OCI-LY3 (cell line): Measurements from ENCODE around the gene ZXDC.

Experiments used
- H2AFZ ChIP-seq: fragments of 200-600, 300-600 bp; shearing (Covaris generic); 2 replicates; pipeline ENCODE4 v1.6.0; 2014; ENCODE audit warnings: antibody characterized with exemption, low read depth, low read length
- H3K27ac ChIP-seq: fragments of 200-600, 300-600 bp; sonication (generic); 2 replicates; pipeline ENCODE4 v1.5.1; 2014; ENCODE audit warnings: mild to moderate bottlenecking, low read length, moderate library complexity, mixed read lengths
- H3K27me3 ChIP-seq: fragments of 200-600, 300-600 bp; sonication (generic); 2 replicates; pipeline ENCODE4 v1.6.1; 2014; ENCODE audit warnings: low read depth, low read length, mixed read lengths
- H3K36me3 ChIP-seq: fragments of 200-600, 300-600 bp; sonication (generic); replicated peaks from 2 replicates; pipeline ENCODE3; 2014; ENCODE audit warnings: low read depth, low read length, mixed read lengths
- H3K4me1 ChIP-seq: fragments of 300-600, 200-600 bp; sonication (generic); 2 replicates; pipeline ENCODE4 v1.6.1; 2014; ENCODE audit warnings: low read length, mixed read lengths
- H3K4me2 ChIP-seq: fragments of 200-600, 300-600 bp; sonication (generic); 2 replicates; pipeline ENCODE4 v1.6.1; 2014; ENCODE audit warnings: low read length, mixed read lengths
- H3K4me3 ChIP-seq: fragments of 300-600, 200-600 bp; sonication (generic); 2 replicates; pipeline ENCODE4 v1.5.1; 2014; ENCODE audit warnings: antibody characterized with exemption, mild to moderate bottlenecking, low read length, moderate library complexity
- H3K79me2 ChIP-seq: fragments of 300-600, 200-600 bp; shearing (Covaris generic); 2 replicates; pipeline ENCODE4 v1.6.1; 2014; ENCODE audit warnings: mild to moderate bottlenecking, low read length, mixed read lengths
- H3K9ac ChIP-seq: fragments of 300-600, 200-600 bp; shearing (Covaris generic); 2 replicates; pipeline ENCODE4 v1.6.0; 2014; ENCODE audit warnings: mild to moderate bottlenecking, low read length, moderate library complexity
- H3K9me3 ChIP-seq: fragments of 200-600, 300-600 bp; shearing (Covaris generic); 2 replicates; pipeline ENCODE4 v1.6.1; 2014; ENCODE audit warnings: low read length, mixed read lengths; ENCODE audit not compliant: insufficient read depth
- H4K20me1 ChIP-seq: fragments of 200-600, 300-600 bp; sonication (generic); 2 replicates; pipeline ENCODE4 v1.6.1; 2016; ENCODE audit warnings: low read length, mixed read lengths; ENCODE audit not compliant: insufficient read depth
- CTCF ChIP-seq: fragments of 200-600, 300-600 bp; sonication (generic); IDR thresholded peaks from 2 replicates; pipeline ENCODE4 v1.5.1; 2014; ENCODE audit warnings: antibody characterized with exemption, low read length, low read depth
- EZH2phosphoT487 ChIP-seq: fragments of 200-600 bp; shearing (Covaris generic); IDR thresholded peaks from 2 replicates; pipeline ENCODE4 v1.6.1; 2018; ENCODE audit warnings: antibody characterized with exemption, mixed run types, low read depth

Gene ZXDC

GRCh38 chr3:126434264-126434590 lies 41.5 kb downstream of the ZXDC start:
- Histone ChIP-seq H3K27ac (no peak overlapping the region), H3K4me1 (peaks cover 21% of the 10 kb centered on the region), H3K36me3 (peaks cover 9% of the 10 kb centered on the region), H3K4me3 (no peak overlapping the region), H2AFZ (no peak overlapping the region), H3K4me2 (no peak overlapping the region), H3K9me3 (no peaks in the 10 kb centered on the region), H4K20me1 (no peaks in the 10 kb centered on the region), H3K79me2 (no peaks in the 10 kb centered on the region), H3K9ac (no peak overlapping the region), H3K27me3 (no peaks in the 10 kb centered on the region)
- TF ChIP-seq EZH2phosphoT487, result no peak
- TF ChIP-seq CTCF, result no peak

- H3K9me3 ChIP-seq, result no peaks in the 10 kb centered on the region
- H3K9ac ChIP-seq, result no peak overlapping the region
- H3K27ac ChIP-seq, result no peak overlapping the region
- no peak overlapping the region for H3K4me3 ChIP-seq
- H3K4me1 ChIP-seq, result peaks cover 21% of the 10 kb centered on the region
- no peaks in the 10 kb centered on the region for H3K79me2 ChIP-seq
- no peak overlapping the region for H3K4me2 ChIP-seq
- peaks cover 9% of the 10 kb centered on the region for H3K36me3 ChIP-seq
- no peak overlapping the region for H2AFZ ChIP-seq
- H4K20me1 ChIP-seq, result no peaks in the 10 kb centered on the region
- TF ChIP-seq EZH2phosphoT487 (no peak), CTCF (no peak)
- no peaks in the 10 kb centered on the region for H3K27me3 ChIP-seq
Observed at GRCh38 chr3:126433496-126434263, 42.0 kb downstream of the ZXDC start.

- peaks cover 21% of the 10 kb centered on the region for H3K4me1 ChIP-seq
- TF ChIP-seq EZH2phosphoT487 (no peak), CTCF (no peak)
- no peak overlapping the region for H3K9ac ChIP-seq
- no peaks in the 10 kb centered on the region for H3K79me2 ChIP-seq
- H3K36me3 ChIP-seq, result peaks cover 9% of the 10 kb centered on the region
- no peaks in the 10 kb centered on the region for H4K20me1 ChIP-seq
- H3K27ac ChIP-seq, result no peak overlapping the region
- H3K4me2 ChIP-seq, result no peak overlapping the region
- no peak overlapping the region for H3K4me3 ChIP-seq
- H2AFZ ChIP-seq, result no peak overlapping the region
- 0 out of 2 replicates have a peak, but pooled peaks cover 2% of the 10 kb centered on the region for H3K9me3 ChIP-seq
- no peaks in the 10 kb centered on the region for H3K27me3 ChIP-seq
Observed at GRCh38 chr3:126433105-126433430, 42.6 kb downstream of the ZXDC start.

- no peak overlapping the region for H3K4me3 ChIP-seq
- no peak overlapping the region for H3K9ac ChIP-seq
- H3K79me2 ChIP-seq, result no peaks in the 10 kb centered on the region
- H4K20me1 ChIP-seq, result no peaks in the 10 kb centered on the region
- no peak overlapping the region for H2AFZ ChIP-seq
- no peaks in the 10 kb centered on the region for H3K27me3 ChIP-seq
- no peak overlapping the region for H3K4me2 ChIP-seq
- H3K9me3 ChIP-seq, result 0 out of 2 replicates have a peak, but pooled peaks cover 4% of the 10 kb centered on the region
- TF ChIP-seq CTCF (no peak), EZH2phosphoT487 (no peak)
- H3K36me3 ChIP-seq, result peaks cover 10% of the 10 kb centered on the region
- no peak overlapping the region for H3K27ac ChIP-seq
- peaks cover 21% of the 10 kb centered on the region for H3K4me1 ChIP-seq
Observed at GRCh38 chr3:126432361-126433104, 43.2 kb downstream of the ZXDC start.
